Activated CD8-positive, alpha-beta memory T cell treated with anti-CD3 and anti-CD28 coated beads for 1 hour (primary cell): ENCODE results near the gene SKAP1.
"Not testable (repeated sequence)": the region's sequence is repeated elsewhere in the genome, so short reads cannot be mapped to it uniquely, and the experiment has no call there.

ENCODE experiments used
- DNase-seq, 2 donors: peaks; one replicate each; pipeline ENCODE4 v3.0.0-alpha.2; 2020; ENCODE audit warnings: low read depth in 1 of 2; ENCODE audit errors: extremely low read depth in 1 of 2

The SKAP1 gene

DNA sequence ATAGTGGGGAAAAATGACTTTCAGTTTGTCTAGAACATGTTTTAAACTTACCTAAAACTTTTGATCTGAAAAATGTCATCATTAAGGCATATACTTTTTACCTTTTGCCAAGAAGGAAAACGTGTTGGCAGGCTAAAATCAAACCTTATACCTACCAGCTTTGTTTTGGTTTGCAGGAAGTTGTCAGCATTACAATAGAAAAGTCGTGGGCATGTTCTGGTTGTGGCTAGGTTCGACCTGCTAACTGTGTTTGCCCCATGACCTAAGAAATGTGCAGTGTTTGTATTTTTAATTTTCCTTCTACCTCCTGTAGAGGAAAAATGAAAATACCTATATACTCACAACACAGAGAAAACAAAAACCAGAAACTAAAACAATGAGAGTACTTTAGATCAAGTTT lies 13.0 kb downstream of the SKAP1 start:
- DNase-seq = no peak

DNA sequence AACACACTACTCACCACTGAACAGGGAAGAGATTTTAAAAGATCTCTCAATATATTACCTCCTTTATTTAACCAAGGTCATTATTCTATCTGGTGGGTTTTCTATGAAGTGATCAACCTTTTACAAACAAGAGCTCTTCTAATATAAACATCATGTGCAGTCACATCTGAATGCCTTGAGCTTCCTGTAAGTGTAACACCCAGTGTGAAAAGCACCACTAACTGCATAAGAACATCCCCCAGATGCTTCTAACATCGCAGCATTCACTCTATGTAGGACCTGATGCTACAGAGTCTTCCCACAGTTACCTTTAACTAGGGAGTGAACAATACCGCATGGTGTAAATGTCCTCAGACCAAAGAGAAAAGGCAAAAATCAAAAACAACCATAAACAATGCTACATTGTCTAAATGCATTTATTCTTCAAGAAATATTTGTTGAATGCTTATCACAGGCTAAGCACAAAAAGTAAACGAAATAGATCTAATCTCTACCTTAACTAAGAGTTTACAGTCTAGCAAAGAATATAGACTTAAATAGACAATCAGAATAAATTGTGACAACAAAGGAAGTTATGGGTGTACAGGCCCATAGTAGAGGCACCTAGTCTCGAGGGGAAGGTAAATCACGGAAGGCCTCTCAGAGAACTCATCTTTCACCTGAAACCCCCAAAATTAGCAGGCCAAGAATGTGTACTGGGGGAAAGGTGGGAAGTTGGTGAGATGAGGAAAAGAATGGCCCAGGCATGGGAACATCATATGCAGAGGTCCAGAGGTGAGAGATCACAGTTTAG lies 16.2 kb downstream of the SKAP1 start:
- DNase-seq = no peak

DNA sequence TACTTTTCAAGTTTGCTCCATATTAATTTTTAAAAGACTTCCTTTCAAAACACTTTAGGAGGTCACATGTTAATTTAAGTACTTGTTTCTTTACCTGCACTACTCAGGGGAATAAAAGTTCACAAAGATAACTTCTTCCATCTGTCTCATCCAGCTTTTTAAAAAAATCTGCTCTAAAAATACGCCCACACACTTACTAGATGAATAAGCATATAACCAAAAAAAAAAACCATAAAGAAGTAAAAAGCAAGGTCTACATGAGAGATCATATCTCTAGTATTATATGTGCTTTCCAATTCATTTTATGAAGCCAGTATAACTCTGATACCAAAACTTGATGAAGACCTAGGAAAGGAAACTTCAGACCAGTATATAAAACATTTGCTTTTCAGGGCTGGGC lies 17.2 kb downstream of the SKAP1 start:
- DNase-seq = no peak

DNA sequence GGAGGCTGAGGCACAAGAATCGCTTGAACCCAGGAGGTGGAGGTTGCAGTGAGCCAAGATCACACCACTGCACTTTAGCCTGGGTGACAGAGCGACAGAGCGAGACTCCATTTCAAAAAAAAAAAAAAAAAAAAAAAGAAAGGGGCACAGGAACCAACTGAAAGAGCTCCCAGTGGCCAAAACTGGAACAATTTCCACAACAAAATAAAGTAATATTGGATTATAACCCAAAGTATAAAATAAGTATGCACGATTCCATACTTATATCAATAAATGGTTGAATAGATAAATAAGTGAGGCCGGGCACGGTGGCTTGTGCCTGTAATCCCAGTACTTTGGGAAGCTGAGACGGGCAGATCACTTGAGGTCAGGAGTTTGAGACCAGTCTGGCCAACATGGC lies 19.2 kb downstream of the SKAP1 start:
- not testable (repeated sequence) for DNase-seq

DNA sequence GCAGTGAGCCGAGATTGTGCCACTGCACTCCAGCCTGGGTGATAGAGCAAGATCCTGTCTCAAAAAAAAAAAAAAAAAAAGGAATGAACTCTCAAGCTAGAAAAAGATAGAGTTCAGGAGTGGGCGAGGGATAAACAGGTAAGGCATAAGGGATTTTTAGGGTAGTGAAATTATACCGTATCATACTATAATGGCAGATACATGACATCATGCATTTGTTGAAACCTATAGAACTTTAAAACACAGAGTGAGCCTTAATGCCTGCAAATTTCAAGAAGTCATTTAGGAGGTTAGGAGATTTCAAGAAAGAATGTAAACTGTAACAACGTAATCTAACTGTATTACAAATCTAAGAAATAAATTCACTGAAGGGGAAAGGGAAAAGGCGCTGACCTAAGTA lies 20.4 kb downstream of the SKAP1 start:
- no peak for DNase-seq

DNA sequence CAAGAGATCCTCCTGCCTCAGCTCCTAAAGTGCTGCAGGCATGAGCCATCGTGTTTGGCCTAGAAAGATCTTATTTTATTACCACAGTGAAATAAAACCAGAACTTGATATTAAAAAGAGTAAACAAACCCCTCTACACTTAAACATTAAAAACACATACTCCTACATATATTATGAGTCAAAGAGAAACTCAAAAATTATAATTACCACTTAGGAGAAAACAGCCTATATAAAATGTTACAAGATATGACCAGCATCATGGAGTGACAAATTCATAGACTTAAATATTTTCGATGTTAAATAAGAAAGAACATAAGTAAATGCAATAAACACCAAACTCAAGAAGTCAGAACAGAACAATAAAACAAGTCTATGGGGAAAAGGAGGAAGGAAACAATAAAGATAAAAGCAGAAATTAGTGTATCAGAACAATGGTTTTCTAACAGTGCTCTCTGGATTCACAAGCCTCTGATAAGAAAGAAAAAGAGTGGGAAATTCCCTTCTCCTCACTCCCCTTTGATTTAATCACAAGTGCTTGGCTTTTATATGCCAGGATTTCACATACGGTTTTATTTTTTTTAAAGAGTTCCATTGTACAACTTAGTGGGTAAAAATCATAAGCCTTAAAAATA lies 23.0 kb downstream of the SKAP1 start:
- no peak for DNase-seq

DNA sequence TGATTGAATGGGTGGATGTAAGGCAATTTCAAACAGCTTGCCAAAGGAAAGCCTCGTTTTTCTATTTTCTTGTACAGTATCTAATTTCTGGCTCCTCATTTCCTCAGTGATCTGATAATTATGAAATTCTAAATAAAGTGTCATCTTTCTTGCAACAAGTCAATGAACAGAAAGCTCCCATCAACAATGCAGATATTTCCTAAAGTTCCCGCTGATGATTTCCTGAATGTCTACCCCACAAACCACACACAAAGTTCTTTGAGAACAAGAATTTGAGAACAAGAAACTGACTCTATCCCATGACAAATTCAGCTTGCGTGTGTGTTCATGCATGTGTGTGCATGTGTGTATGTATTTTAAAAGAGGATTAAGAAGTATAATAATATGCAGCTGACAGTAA lies 35.2 kb downstream of the SKAP1 start:
- no peak for DNase-seq

DNA sequence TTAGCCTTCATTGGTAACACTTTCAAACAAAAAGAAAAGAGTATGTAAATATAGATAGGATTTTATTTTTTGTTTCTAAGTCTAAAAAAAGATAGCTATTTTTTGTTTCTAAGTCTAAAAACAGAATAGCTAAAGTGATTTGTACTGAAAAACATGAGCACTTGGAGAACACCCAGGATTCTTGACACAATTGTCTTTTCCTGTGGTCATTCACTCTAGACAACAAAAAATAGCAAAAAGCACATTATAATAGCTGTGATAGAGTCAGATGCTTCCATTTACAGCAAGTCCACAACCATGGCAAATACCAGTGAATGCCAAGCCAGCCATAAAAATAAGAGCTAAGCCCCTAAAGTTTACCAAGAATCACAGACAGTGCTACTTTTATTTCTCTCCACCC lies 36.7 kb downstream of the SKAP1 start:
- DNase-seq = no peak

DNA sequence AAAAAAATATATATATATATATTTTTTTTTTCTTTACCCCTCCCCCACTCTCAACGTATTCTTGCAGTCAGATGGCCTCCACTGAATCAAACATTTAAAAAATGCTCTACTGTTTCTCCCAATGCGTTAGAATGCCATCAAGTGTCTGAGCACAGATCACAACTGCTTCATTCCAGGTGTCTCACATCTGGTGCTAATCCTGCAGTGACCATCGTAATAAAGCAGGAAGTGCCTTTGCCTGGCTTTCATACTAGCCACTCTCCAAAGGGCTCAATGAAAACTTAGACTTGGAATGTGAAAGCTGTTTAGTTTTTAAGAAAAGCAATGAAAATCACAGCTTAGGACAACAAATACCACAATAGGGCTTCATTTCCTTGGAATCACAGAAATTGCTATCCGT lies 37.2 kb downstream of the SKAP1 start:
- DNase-seq = no peak

DNA sequence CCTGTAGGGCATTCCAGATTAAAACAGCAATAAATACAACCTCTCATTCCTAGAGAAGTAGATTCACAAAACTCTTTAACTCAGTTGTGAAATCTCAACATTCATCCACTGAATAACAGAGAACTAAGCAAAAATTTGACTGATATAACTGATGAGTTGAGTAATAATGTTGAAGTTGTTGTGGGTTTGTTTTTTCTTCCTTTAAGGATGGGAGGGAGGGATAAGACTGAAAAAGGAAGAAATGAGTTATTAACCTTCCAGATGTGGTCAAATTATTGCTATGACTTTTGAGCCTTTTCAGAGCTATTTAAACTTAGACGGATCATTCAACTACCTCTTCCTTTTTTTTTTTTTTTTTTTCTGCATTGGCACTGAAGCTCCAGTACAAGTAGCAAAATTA lies 38.6 kb downstream of the SKAP1 start:
- no peak for DNase-seq

DNA sequence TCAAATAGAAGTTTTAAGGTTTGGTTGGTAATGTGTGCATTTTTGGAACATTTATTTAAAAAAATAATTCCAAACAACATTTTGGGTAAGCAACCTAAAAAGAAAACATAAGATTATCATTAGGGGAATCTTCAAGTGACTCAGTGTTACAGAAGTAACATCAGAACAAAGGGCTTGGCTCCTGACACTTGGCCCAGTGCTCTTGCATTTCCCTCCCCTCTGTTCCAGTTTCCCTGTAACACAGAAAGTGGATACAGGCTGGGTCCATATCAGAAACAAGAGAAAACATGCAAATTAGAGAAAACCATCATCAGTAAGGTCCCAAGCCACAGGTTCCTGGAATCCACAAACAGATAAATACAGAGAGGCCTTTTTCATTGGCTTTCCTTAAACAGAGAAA lies 40.1 kb downstream of the SKAP1 start:
- no peak for DNase-seq

DNA sequence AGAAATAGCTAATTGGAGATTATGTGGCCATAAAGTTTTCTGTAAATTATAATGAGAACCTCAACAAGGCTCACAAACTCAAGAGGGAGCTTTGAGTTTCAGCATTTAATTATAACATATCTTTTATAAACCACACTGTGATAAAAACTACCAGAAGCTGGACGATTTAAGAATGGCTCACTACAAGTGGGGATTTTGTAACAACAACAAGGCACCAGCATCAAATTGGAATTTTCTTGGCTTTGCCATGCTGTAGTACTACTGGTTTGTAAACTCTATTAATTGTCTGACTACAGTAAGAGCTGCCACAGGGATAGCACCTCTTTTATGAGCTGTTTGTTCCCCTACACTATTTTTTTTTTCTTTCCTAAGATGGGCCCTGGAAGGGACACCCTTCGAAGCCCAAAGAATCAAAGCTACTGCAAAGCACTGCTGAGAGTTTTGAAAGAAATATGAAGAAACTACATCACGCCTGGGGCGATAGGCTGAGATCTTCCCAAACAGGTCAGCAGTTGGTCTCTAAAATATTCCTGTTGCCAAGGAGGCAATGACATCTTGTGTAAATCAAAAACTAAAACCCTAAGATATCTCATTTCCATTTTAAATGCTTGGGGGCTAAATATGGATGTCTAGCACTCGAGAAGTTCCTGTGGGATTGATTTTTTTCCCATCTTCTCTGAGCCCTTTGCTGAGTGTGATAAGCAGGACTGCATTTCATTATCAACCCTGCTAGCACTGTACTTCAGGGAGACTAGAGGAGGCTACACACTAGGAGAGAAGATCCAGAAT lies 40.9 kb downstream of the SKAP1 start:
- DNase-seq = no peak

DNA sequence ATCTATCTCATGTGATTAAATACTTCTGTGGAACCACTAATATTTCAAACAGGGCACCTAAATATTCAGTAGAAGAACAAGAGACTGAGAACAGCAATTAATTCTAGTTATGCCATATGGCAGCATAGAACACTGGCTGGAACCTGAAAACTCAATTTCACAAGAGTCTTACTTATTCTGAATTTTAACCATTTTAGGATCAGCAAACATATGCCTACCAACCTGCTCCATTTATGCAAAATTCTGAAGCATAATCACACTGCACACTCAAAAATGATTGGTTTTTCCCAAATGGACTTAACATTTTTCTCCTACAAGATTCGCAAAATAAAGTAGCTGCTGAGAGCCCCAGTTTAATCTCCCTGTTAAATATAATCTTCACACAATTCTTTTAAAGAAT lies 43.2 kb downstream of the SKAP1 start:
- DNase-seq = no peak

DNA sequence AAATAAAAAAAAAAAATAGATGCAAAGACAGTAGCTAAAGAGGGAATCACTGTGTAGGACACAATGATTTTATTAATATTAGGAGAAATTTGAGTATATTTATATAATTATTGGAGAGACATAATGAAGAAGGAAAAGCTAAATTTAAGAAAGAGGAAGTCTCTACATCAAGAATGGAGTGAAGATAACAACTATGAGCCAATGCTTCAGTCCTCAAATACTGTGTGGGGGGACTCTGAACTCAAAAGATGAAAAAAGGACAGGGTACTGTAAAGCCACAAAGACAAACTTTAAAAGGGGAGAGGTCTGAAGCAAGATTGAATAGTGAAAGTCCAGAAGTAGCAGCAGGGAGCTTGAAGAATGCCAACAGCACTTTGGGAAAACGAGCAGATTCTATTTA lies 44.7 kb downstream of the SKAP1 start:
- DNase-seq = no peak

DNA sequence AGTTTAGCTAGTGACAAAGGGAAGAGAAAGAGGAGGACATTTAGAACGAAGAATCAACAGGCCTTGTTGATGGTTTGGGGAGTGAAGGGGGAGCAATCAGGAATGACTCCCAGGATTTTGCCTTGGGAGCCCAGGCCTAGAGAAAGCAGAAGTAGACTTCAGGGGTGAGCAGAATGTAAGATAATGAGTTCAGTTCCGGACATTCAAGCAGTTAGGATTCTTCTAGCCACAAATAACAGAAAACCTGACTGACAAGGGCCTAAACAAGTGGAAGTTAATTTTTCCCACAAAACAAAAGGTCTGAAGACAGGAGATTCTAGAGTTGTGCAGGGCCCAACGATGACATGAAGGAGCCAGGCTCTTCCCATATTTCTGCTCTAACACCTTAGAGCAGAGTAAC lies 45.9 kb downstream of the SKAP1 start:
- no peak for DNase-seq

DNA sequence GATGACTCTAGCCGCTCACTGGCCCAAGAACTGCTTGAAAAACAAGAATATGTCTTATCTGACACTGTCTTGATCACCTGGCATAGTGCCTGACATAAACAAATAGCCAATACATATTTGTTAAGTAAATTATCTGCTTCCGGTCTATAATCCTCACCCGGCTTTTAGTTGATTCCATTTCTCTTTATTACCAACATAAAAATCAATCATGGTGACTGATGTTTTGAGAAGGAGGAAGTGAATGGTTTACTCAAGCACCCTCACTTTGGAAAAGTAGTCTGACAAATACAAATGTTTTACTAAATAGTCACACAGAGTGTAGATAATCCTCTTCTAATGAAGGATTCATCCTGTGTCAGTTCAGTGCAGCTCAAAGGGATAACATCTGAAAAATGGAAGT lies 47.0 kb downstream of the SKAP1 start:
- no peak for DNase-seq

DNA sequence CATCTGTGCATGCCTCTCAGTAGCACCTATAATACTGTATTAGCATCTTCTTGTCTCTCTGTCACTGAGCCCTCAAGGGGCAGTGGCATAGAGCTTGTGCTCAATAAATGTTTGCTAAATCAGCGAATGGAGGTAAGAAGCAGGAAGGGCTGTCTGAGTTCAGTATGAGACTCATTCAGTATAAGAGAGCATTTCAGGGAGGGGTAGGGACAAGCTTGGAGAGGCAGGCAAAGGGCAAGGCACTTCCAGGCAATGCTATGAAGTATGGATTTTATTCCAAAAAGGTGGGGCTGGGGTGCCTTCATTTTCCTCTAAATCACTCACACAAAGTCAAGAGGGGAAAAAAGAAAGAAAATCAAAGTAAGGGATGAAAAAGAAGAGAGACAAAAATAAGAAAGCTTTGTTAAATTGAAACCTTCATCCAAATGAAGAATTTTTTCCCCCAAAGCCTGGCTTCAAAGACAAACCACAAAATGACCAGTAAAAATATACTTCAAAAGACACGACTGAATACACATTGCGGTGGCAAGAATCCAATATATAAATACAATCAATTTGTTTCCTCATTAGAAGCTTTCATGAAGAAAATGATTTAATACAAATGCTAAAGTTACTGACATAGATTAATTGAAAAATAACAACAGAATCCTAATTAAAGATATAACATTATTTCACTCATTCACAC lies 51.2 kb downstream of the SKAP1 start:
- no peak for DNase-seq

DNA sequence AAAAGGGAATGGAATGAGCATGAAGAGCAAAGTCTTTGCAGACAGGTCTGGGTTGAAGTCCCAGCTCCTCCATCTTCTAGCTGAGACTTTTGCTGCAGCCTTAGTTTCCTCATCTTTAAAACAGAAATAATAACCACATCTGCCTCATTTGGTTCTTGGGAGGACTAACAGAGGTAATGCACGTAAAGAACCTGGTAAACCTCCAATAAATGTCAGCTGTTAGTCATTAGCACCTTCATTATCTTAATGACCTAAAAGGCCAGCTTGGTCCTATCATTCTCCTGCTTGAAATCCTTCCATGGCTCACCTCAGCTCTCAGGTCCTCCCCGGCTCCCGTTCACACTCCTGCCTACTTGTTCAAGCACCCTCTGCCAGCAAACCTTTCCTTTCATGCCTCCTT lies 51.8 kb downstream of the SKAP1 start:
- DNase-seq = no peak

DNA sequence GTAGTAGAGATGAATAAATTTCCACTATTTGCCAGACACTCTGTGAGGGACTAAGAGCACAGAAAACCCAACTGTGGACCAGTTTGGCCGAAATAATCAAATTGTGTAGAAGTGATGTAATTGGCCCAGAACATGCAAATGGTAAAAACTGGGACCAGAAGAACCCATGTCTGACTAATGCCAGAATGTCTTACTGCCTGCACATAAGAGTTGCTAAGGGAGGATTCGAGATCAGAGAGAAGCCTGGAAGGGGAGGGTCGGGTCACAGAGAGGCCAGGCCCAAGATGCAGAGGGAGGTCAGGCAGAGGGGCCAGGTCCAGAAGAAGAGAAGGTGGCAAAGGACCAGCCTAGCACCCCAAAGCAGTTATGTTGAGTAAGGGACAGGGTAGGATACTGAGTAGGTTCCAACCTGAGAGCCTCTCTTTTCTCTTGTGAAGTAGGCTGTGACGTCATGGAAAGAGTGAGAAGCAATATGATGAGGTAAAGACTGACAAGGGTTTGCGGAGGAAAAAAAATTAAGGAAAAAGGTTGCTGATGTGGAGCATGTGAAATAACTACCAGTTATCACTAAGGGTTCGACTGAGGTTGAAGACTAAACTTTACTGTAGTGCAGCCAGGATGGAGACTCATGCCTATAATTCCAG lies 53.2 kb downstream of the SKAP1 start:
- no peak for DNase-seq

DNA sequence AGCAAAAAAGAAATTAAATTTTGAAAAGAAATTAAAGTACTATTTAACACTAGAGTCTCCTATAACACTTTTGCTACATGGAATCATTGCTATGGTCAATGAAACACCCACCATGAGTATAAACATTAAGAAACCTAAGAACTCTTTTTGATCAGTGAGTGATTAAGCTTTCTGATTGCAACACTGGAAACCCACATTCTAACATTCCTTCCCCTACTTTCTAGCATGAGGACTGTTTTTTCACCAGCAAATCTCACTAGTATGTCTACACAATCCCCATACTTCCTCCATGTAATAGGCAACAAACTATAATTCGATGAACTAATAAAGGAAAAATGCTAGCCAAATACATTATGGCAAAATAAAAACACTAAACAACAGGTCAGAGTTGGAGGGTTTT lies 54.7 kb downstream of the SKAP1 start:
- DNase-seq = no peak

DNA sequence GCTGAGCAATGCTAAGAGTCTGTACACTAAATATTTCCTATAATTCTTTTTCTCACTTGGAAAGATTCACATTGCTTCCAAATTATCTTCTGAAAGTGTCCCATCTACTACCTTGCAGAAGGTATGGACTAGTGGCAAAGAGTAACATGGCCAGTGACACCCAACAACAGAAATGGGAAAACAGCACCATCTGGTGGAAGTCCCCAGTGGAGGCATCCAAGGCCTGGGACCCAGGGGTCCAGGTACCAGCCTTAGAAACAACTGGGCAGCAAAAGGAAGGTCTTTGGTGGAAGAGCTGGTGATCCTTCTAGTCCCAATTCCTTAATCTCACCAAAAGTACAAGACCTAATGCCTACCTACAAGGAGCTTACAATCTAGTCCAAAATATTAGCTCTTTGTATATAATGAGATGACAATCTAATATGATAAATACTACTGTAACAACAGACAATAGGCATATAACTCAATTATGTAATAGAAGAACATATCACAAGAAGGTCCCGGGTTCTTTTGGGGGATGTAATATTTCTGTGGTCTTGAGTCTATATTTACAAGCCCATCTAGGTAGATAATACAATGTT lies 55.3 kb downstream of the SKAP1 start:
- DNase-seq = no peak
